ENCODE results near the gene ADD1.
A peak's percentile ranks its signal among the peaks of the same experiment; 100 is the strongest.

The ADD1 gene

DNA sequence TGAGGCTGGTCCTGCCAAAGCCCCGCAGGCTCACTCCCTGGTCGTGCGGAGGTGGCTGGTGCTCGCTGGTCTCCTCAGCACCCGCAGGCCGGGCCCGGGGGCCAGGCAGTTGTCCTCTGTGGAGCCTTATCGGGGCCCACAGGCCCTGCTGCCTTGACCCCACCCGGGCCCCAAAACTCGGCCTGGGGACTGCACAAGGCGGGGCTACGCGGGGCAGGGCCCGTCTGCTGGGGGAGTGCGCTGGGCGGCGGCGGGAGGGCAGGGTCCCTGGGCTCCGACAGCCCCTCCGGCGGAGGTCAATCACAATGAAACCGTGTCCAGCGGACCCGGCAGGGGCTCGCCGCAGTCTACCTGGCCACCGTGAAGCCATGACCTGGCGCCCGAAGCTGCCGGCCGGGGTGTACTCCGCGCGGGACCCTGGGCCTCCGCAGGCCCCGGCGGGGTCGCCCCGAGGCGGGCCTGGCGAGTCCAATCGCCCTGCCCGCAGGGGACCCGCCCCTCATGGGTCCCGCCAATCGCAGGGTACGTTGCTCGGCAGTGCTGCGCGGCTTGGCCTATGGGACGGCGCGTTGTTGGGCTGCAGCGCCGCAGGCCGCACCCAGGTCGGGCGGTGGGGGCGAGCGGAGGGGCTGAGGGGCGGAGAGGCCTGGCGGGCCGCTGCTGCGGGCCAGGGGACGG, at the start of gene ADD1:
ADD1 (plus strand) TSS at position 582 of the 678 bp plus-strand sequence. CDS start 32,072 bp downstream, outside the sequence.
- DNase-seq (ENCODE audit: low read depth in 2 of 2): peak; percentile 86 to 89

- no peak for DNase-seq (ENCODE audit: low read depth in 2 of 2)
Measured at GRCh38 chr4:2794486-2795299, 49.0 kb upstream of the ADD1 start.

- DNase-seq (ENCODE audit: low read depth in 2 of 2): no peak
Measured at GRCh38 chr4:2795300-2795892, 48.2 kb upstream of the ADD1 start.

DNA sequence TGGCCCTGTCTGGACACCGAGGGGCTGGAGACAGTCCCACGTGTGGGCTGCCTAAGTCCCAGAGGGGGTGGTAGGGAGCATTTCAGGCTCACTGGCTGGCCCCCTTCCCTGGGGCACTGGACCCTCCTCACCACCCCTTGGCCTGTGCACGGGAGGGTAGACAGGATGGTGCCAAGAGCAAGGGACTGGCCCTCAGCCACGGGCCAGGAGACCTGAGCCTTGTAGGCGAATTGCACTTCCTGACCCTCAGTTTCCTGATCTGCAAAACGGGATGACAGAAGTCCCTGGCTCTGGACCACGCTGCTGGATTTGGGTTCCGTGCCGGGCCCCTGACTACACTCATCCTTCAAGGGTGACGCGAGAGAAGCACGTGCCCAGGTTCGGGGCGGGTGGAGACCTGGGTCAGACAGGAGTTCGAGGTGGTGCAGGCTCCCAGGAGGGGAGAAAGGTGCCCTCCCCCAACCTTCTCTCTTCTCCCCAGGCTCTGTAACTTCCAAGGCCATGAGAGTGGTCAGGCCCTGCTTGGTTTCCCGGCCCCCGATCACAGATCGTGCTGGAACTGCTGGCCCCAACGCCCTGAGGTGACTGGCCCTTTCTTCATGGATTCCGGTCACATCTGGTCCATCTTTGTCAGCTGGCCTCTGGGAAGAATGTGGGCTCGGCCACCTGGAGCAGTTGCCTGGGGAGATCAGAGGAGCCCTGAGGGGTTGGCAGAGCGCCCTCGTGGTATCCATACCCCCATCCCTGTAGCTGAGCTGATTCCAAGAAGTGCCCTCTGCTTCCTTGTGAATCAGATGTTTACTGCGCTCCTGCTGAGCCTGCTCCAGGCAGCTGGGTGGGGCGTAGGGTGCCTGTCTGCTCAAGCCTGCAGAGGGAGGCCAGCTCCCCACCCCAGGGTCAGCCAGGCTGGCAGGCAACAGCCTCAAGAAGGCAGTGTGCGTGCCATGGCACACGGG, 47.5 kb upstream of the ADD1 start:
- DNase-seq (ENCODE audit: low read depth in 2 of 2): no peak

- no peak for DNase-seq (ENCODE audit: low read depth in 2 of 2)
Measured at GRCh38 chr4:2796849-2797544, 46.6 kb upstream of the ADD1 start.

DNA sequence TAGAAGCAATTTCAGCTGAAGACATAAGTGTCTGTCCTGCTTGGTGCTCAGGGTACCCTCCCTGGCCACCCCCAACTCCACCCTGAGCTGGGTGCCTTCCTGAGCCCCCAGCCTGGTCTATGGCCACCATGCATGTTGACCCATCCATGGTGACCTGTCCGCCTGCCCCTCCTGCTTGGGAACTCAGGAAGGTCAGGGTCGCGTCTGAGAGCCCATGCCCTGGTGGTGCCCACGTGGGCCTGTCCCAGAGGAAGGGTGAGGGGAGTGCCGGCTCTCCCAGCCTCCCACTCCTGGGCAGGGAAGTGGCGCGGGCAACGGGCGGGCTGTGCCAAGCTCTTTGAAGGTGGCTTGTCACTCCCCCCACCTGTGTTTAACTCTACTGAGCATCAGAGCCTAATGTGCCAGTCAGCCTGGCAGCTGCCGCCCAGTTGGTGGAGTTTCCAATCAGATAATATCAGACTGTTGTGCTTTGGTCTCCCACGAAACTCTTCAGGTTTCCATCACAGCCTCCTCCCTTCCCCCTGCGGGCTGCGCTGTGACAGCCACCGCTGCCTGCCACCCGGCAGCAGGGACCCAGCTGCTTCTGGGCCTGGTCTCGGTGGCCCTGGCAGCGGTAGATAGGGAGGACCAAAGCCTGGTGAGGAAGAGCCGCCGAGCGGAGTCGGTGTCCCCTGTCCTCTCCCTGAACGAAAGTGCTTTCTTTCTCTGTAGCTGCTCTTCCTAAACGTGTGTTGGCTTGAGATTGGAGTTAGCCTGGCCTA, 45.9 kb upstream of the ADD1 start:
- no peak for DNase-seq (ENCODE audit: low read depth in 2 of 2)

DNA sequence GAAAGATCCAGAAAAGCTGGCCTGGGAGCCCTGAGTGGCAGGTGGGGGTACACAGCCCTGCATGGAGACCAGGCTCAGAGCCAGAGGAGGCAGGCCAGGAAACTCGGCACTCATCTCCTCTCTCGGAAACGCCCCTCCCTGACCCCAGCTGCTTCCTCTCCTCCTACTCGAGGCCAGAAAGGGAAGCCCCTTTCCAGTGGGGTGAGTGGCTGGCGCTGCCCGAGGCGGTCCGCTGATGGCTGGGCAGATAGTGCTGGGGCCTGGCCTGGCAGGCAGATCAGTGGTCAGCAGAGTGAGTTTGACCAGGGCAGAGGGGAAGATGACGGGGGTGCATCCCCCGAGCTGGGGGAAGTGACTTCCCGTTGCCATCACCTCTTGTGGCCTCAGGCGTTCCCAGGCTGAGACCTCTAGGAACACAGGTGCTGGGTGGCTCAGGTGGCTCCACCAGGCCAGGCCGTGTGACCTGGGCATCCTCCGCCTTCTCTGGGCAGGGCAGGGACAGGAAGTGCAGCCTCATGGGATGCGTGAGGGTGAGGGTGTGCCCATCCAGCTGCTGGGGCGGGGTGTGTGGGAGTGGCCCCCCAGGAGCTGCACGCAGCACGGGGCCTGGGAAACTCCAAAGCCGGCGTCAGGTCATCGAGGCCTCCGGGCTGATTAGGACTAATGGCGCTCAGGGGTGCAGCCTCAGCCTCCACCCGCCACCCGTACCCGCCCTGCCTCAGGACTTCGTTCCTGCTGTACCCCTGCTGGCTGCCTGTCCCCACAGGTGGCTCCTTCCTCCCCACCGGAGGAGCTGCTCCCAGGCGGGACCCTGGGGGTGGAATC, 45.0 kb upstream of the ADD1 start:
- no peak for DNase-seq (ENCODE audit: low read depth in 2 of 2)

- no peak for DNase-seq (ENCODE audit: low read depth in 2 of 2)
Measured at GRCh38 chr4:2799224-2799911, 44.3 kb upstream of the ADD1 start.

- DNase-seq (ENCODE audit: low read depth in 2 of 2): no peak
Measured at GRCh38 chr4:2799971-2800690, 43.5 kb upstream of the ADD1 start.

- no peak for DNase-seq (ENCODE audit: low read depth in 2 of 2)
Measured at GRCh38 chr4:2800691-2801596, 42.7 kb upstream of the ADD1 start.

- DNase-seq (ENCODE audit: low read depth in 2 of 2): no peak
Measured at GRCh38 chr4:2802618-2803531, 40.8 kb upstream of the ADD1 start.

DNA sequence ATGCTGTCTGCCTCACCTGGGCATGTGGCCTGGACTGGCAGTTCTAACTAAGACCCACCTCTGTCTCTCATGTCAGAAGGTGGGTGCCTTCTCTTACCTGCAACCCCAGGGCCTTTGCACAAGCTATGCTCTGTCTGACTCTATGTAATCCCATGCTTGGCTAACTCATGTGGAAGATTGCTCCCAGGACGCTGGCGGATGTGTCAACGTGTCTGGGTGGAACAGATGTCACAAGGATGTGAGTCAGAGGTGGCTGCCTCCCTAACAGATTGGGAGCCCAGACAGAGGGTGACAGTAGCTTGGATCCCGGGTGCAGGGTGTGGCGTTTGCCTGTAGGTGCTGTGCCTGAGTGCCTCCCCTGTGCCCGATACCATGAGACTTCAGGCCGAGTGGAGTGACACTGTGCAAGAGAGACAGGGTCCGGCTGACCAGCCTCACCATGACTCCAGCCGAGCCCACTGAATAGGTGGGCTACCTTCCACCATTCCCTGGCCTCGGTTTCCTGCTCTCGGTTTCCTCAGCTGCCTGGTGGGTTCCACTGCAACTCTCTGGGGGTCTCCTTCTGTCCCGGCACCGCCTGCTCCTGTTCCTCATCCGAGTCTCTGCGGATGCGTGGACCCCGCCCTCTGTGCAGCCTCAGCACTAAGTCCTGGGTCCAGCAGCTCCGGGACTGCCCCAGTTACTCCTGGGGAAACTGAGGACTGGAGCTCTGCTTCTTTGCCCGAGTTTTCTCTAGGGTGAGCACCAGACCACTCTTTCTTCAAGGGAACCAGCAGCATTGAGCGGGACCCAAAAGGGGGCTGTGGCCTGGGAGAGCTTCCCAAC, 39.8 kb upstream of the ADD1 start:
- DNase-seq (ENCODE audit: low read depth in 2 of 2): no peak

DNA sequence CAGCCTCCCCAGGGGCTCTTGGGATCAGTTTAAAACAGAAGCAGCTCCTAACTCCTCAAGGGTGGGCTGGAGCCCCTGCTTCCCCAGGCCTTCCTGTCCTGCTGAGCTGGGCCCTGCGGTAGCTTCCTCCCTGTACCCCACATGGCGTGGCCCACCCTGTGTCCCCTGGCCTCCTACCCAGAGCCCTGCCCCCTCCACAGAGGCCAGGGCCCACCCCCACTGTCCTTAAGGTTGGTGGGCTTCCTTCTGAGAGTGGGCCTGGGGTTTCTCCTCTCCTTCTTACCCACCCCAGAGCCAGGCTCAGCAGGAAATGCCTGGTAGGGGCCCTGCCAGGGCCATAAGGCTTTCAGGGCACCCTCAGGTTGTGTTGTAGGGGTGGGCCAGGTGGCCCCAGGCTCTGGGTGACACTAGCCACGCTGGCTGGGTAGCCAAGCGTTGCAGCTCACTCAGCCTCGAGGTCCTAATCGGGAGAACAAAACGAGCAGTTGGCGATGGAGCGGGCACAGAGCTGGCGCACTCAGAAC, 39.1 kb upstream of the ADD1 start:
- DNase-seq (ENCODE audit: low read depth in 2 of 2): no peak

GRCh38 chr4:2804973-2805501, 38.6 kb upstream of the ADD1 start:
- DNase-seq (ENCODE audit: low read depth in 2 of 2): no peak
